ENCODE measurements around the gene RXRA.

Gene RXRA

GRCh38 chr9:134356496-134357470 is 30.5 kb downstream of the RXRA start:
- Histone ChIP-seq H3K36me3 (ENCODE audit: control insufficient read depth, low read depth, low read length) (no peaks in the 10 kb centered on the region), H3K4me3 (ENCODE audit: low read length) (no peak overlapping the region), H3K9ac (ENCODE audit: low read length) (no peak overlapping the region), H3K4me1 (ENCODE audit: control insufficient read depth, low read depth, low read length) (no peaks in the 10 kb centered on the region), H3K27ac (ENCODE audit: low read length) (no peak overlapping the region), H3K27me3 (ENCODE audit: control insufficient read depth, insufficient read depth, low read length) (no peaks in the 10 kb centered on the region), H3K9me3 (ENCODE audit: control insufficient read depth, low read depth, low read length) (no peaks in the 10 kb centered on the region)

DNA sequence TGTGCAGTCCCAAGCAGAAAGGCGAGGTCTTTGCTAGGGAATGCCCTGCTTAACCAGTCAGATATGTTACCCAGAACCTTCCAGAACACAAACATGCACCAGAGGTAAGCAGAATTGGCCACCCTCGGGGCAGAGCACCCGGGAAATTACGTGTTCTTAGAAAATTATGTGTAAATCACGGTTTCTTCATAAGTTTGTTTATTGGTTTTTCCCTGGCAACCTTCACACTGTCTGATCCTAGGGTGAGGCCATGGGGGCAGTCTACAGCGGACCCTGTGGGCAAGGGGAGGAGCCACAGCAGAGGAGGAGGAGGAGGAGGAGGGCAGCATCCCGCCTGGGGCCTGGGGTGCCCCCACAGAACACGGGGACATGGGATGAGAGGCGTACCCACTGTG is 31.4 kb downstream of the RXRA start:
- no peak overlapping the region for H3K27ac ChIP-seq (ENCODE audit: low read length)
- H3K4me1 ChIP-seq (ENCODE audit: control insufficient read depth, low read depth, low read length) = no peaks in the 10 kb centered on the region
- H3K36me3 ChIP-seq (ENCODE audit: control insufficient read depth, low read depth, low read length) = no peaks in the 10 kb centered on the region
- no peaks in the 10 kb centered on the region for H3K9me3 ChIP-seq (ENCODE audit: control insufficient read depth, low read depth, low read length)
- H3K9ac ChIP-seq (ENCODE audit: low read length) = no peak overlapping the region
- no peak overlapping the region for H3K4me3 ChIP-seq (ENCODE audit: low read length)
- no peaks in the 10 kb centered on the region for H3K27me3 ChIP-seq (ENCODE audit: control insufficient read depth, insufficient read depth, low read length)

- Histone ChIP-seq H3K9ac (ENCODE audit: low read length) (no peak overlapping the region), H3K9me3 (ENCODE audit: control insufficient read depth, low read depth, low read length) (no peaks in the 10 kb centered on the region), H3K36me3 (ENCODE audit: control insufficient read depth, low read depth, low read length) (no peaks in the 10 kb centered on the region), H3K4me1 (ENCODE audit: control insufficient read depth, low read depth, low read length) (no peaks in the 10 kb centered on the region), H3K4me3 (ENCODE audit: low read length) (no peak overlapping the region), H3K27me3 (ENCODE audit: control insufficient read depth, insufficient read depth, low read length) (no peaks in the 10 kb centered on the region), H3K27ac (ENCODE audit: low read length) (no peak overlapping the region)
Observed at GRCh38 chr9:134358026-134358661, 31.9 kb downstream of the RXRA start.

DNA sequence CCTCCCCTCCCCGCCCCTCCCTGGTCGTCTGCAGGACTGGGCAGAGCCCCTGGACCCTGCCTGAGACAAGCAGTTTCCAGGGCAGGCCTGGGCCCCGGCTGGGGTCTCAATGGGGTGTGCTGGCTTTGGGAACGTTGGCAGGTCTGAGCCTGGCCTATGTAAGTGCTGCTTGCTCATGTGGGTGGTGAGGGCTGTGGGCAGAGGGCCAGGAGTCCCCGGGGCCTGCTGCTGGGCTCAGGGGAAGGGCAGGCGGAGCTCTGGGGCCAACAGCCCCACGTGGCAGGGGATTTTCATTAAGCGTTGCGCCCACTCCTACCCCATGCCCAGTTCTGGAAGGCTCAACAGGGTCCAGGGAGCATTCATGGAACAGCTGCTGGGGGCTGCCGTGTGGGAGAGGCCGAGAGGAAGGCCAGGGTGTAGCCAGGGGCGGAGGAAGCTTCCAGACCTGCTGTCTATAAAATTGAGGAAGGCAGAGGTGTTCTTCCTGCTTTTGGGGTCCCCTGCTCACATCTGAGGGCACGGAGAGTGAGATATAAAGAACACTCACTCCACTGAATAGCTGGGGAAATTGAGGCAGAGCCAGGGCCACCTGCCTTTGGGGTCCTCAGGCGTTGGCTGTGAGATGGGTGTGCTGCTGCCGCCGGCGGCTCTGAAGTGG is 32.5 kb downstream of the RXRA start:
- H3K4me1 ChIP-seq (ENCODE audit: control insufficient read depth, low read depth, low read length) = no peaks in the 10 kb centered on the region
- no peaks in the 10 kb centered on the region for H3K9me3 ChIP-seq (ENCODE audit: control insufficient read depth, low read depth, low read length)
- no peak overlapping the region for H3K27ac ChIP-seq (ENCODE audit: low read length)
- no peak overlapping the region for H3K4me3 ChIP-seq (ENCODE audit: low read length)
- H3K9ac ChIP-seq (ENCODE audit: low read length) = no peak overlapping the region
- H3K27me3 ChIP-seq (ENCODE audit: control insufficient read depth, insufficient read depth, low read length) = no peaks in the 10 kb centered on the region
- no peaks in the 10 kb centered on the region for H3K36me3 ChIP-seq (ENCODE audit: control insufficient read depth, low read depth, low read length)

DNA sequence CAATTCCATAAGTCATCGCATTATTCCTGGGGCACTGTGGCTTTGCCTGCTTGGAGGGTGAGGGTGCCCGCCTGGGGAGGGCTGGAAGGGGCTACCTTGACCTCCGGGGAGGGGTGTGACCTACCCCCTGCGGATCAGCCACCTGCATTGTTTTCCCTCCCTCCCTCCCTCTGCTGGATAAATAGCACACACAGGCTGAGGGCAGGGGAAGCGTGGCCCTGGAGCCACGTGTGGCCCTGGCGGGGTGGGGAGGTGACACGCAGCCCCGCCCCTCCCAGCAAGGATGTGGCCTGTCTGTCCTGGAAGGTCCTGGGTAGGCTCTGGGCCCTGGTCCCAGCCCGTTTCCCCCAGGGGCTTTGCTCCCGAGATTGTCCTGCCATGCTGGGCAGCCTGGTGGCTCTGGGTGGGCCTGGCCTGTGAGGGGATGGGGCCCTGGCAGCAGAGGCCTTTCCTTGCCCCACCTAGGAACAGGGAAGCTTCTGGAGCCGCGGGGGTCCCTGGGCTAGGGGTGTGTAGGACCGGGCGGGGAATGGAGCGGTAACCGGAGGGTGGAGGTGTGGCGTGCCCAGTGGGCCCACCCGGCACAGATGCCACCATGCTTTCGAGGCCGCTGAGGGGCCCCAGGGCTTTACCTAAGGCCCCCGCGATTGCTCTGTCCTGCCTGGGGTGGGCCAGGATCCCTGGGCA is 33.4 kb downstream of the RXRA start:
- Histone ChIP-seq H3K4me1 (ENCODE audit: control insufficient read depth, low read depth, low read length) (no peaks in the 10 kb centered on the region), H3K36me3 (ENCODE audit: control insufficient read depth, low read depth, low read length) (no peaks in the 10 kb centered on the region), H3K4me3 (ENCODE audit: low read length) (no peak overlapping the region), H3K9ac (ENCODE audit: low read length) (no peak overlapping the region), H3K9me3 (ENCODE audit: control insufficient read depth, low read depth, low read length) (no peaks in the 10 kb centered on the region), H3K27ac (ENCODE audit: low read length) (no peak overlapping the region), H3K27me3 (ENCODE audit: control insufficient read depth, insufficient read depth, low read length) (no peaks in the 10 kb centered on the region)

- no peak overlapping the region for H3K9ac ChIP-seq (ENCODE audit: low read length)
- no peak overlapping the region for H3K4me3 ChIP-seq (ENCODE audit: low read length)
- H3K9me3 ChIP-seq (ENCODE audit: control insufficient read depth, low read depth, low read length) = no peaks in the 10 kb centered on the region
- H3K27ac ChIP-seq (ENCODE audit: low read length) = no peak overlapping the region
- H3K4me1 ChIP-seq (ENCODE audit: control insufficient read depth, low read depth, low read length) = no peaks in the 10 kb centered on the region
- H3K27me3 ChIP-seq (ENCODE audit: control insufficient read depth, insufficient read depth, low read length) = no peaks in the 10 kb centered on the region
- H3K36me3 ChIP-seq (ENCODE audit: control insufficient read depth, low read depth, low read length) = no peaks in the 10 kb centered on the region
Observed at GRCh38 chr9:134360180-134360759, 34.0 kb downstream of the RXRA start.

DNA sequence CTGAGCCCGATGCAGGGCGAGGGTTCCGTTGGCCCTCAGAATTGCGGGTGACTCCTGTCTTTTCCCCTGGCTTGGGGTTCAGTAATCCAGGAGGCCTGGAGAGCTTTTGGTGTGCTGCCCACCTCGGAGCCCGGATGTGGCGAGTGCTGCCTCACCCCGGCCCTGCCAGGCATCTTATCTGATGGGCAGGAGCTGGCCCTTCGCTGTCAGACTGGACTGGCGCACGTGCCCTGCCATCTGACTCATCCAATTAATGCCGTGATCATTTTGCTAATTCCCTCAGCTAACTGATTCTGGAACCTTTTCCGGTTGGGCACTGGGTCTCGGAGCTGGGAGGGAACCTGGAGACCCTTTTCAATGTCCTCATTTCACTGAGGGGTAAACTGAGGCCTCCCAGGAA is 34.6 kb downstream of the RXRA start:
- H3K27ac ChIP-seq (ENCODE audit: low read length) = no peak overlapping the region
- H3K4me3 ChIP-seq (ENCODE audit: low read length) = no peak overlapping the region
- no peaks in the 10 kb centered on the region for H3K4me1 ChIP-seq (ENCODE audit: control insufficient read depth, low read depth, low read length)
- H3K9me3 ChIP-seq (ENCODE audit: control insufficient read depth, low read depth, low read length) = no peaks in the 10 kb centered on the region
- H3K27me3 ChIP-seq (ENCODE audit: control insufficient read depth, insufficient read depth, low read length) = no peaks in the 10 kb centered on the region
- no peaks in the 10 kb centered on the region for H3K36me3 ChIP-seq (ENCODE audit: control insufficient read depth, low read depth, low read length)
- H3K9ac ChIP-seq (ENCODE audit: low read length) = no peak overlapping the region

- Histone ChIP-seq H3K9me3 (ENCODE audit: control insufficient read depth, low read depth, low read length) (no peaks in the 10 kb centered on the region), H3K27me3 (ENCODE audit: control insufficient read depth, insufficient read depth, low read length) (no peaks in the 10 kb centered on the region), H3K4me3 (ENCODE audit: low read length) (no peak overlapping the region), H3K36me3 (ENCODE audit: control insufficient read depth, low read depth, low read length) (no peaks in the 10 kb centered on the region), H3K9ac (ENCODE audit: low read length) (no peak overlapping the region), H3K27ac (ENCODE audit: low read length) (no peak overlapping the region), H3K4me1 (ENCODE audit: control insufficient read depth, low read depth, low read length) (no peaks in the 10 kb centered on the region)
Observed at GRCh38 chr9:134361426-134361825, 35.2 kb downstream of the RXRA start.

- H3K9me3 ChIP-seq (ENCODE audit: control insufficient read depth, low read depth, low read length) = no peaks in the 10 kb centered on the region
- no peak overlapping the region for H3K9ac ChIP-seq (ENCODE audit: low read length)
- H3K27ac ChIP-seq (ENCODE audit: low read length) = no peak overlapping the region
- no peak overlapping the region for H3K4me3 ChIP-seq (ENCODE audit: low read length)
- H3K36me3 ChIP-seq (ENCODE audit: control insufficient read depth, low read depth, low read length) = no peaks in the 10 kb centered on the region
- no peaks in the 10 kb centered on the region for H3K27me3 ChIP-seq (ENCODE audit: control insufficient read depth, insufficient read depth, low read length)
- H3K4me1 ChIP-seq (ENCODE audit: control insufficient read depth, low read depth, low read length) = no peaks in the 10 kb centered on the region
Observed at GRCh38 chr9:134361843-134362414, 35.7 kb downstream of the RXRA start.

DNA sequence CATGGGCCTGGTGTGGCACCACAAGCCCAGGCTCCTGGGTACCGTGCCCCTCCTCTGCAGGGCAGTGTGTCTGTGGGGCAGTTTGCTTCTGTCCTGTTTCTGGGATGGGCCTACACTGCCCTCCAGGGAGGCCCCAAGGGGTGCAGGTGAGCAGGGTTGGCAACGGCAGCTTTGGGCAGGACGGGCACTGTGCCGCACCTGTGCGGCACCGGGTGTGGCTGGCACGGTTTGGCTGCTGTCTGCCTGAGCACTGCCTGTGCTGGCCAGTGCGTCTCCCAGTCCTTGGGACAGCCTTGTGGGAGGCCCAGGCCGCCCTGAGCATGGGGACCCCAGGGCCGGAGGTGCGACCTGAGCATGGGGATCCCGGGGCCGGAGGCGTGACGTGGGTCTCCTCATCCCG is 37.2 kb downstream of the RXRA start:
- Histone ChIP-seq H3K4me3 (ENCODE audit: low read length) (no peak overlapping the region), H3K9ac (ENCODE audit: low read length) (no peak overlapping the region), H3K9me3 (ENCODE audit: control insufficient read depth, low read depth, low read length) (no peaks in the 10 kb centered on the region), H3K4me1 (ENCODE audit: control insufficient read depth, low read depth, low read length) (no peaks in the 10 kb centered on the region), H3K27ac (ENCODE audit: low read length) (no peak overlapping the region), H3K27me3 (ENCODE audit: control insufficient read depth, insufficient read depth, low read length) (no peaks in the 10 kb centered on the region), H3K36me3 (ENCODE audit: control insufficient read depth, low read depth, low read length) (no peaks in the 10 kb centered on the region)

Measured in iPS-18a (cell line).